ENCODE measurements around the gene IL17A.

- no peak for TF ChIP-seq CTCF (IDR thresholded peaks at IDR 0.05)
- no peak for TF ChIP-seq POLR2AphosphoS5 (IDR thresholded peaks at IDR 0.05)
- no peak for TF ChIP-seq POLR2A (IDR thresholded peaks at IDR 0.05)
Measured at GRCh38 chr6:52230685-52231084, 44.5 kb downstream of the IL17A start.

All from breast epithelium (tissue), 3 donors.